SK-N-SH (cell line): ENCODE data around the gene PLCB3. TPM values are rescaled to one million over a fixed set of nuclear protein-coding genes. Genes with fewer than 3 reads are reported as not detected.

Experiments
- CTCF ChIA-PET: fragments of 300-600, 350-600 bp; formaldehyde crosslinking; extraction: SDS; loops from one replicate; lab custom pipeline; 2021; lab: Yijun Ruan, JAX
- POLR2A ChIA-PET: fragments of 350-600 bp; sonication (Branson Sonifier 250); formaldehyde crosslinking; extraction: SDS; loops from one replicate; lab custom pipeline; 2020; ENCODE audit warnings: antibody characterized with exemption, inconsistent platforms; lab: Yijun Ruan, JAX
- DNase-seq: peaks from one replicate; pipeline ENCODE4 v3.0.0; 2012
- H2AFZ ChIP-seq: fragments of 200-600 bp; sonication (generic); 2 replicates; pipeline ENCODE4 v1.8.1; 2016; ENCODE audit warnings: antibody characterized with exemption, mild to moderate bottlenecking, low read depth
- H3F3A ChIP-seq: fragments of 200-600 bp; sonication (generic); replicated peaks from 2 replicates; pipeline ENCODE3; 2016; ENCODE audit warnings: antibody characterized with exemption, mild to moderate bottlenecking; ENCODE audit not compliant: insufficient read depth
- H3K27ac ChIP-seq, 2 experiments: fragments of 200-500 bp in 1 of 2; fragments of 200-600 bp in 1 of 2; sonication (Bioruptor generic) in 1 of 2; sonication (generic), shearing (Covaris generic) in 1 of 2; 2 replicates each; pipeline versions ENCODE4 v1.5.1 to v1.6.1; 2014 to 2016; ENCODE audit warnings: low read depth in 2 of 2, inconsistent platforms in 1 of 2, low read length in 1 of 2, mild to moderate bottlenecking in 1 of 2, mixed read lengths in 1 of 2
- H3K27me3 ChIP-seq: fragments of 200-600 bp; sonication (generic), shearing (Covaris generic); 2 replicates; pipeline ENCODE4 v1.6.1; 2016; ENCODE audit warnings: mixed run types; ENCODE audit not compliant: insufficient read depth
- H3K36me3 ChIP-seq, 2 experiments: fragments of 200-500 bp in 1 of 2; fragments of 200-600 bp in 1 of 2; sonication (Bioruptor generic) in 1 of 2; sonication (generic) in 1 of 2; replicated peaks in 1 of 2; 2 replicates each; pipeline versions ENCODE3 to v1.5.1; 2014 to 2016; ENCODE audit warnings: low read length in 1 of 2, mild to moderate bottlenecking in 1 of 2; ENCODE audit not compliant: insufficient read depth in 2 of 2, control insufficient read depth in 1 of 2
- H3K4me1 ChIP-seq, 2 experiments: fragments of 200-500 bp in 1 of 2; fragments of 200-600 bp in 1 of 2; sonication (Bioruptor generic) in 1 of 2; sonication (generic), shearing (Covaris generic) in 1 of 2; 2 replicates each; pipeline versions ENCODE4 v1.5.1 to v1.6.1; 2014 to 2016; ENCODE audit warnings: low read depth in 1 of 2, low read length in 1 of 2, mixed run types in 1 of 2; ENCODE audit not compliant: insufficient read depth in 2 of 2, control insufficient read depth in 1 of 2
- H3K4me2 ChIP-seq: fragments of 200-600 bp; sonication (generic), shearing (Covaris generic); 2 replicates; pipeline ENCODE4 v1.6.1; 2017; ENCODE audit warnings: mixed run types
- H3K4me3 ChIP-seq, 2 experiments: fragments of 200-500 bp in 1 of 2; fragments of 200-600 bp in 1 of 2; sonication (Bioruptor generic) in 1 of 2; sonication (generic), shearing (Covaris generic) in 1 of 2; 2 replicates each; pipeline versions ENCODE4 v1.5.1 to v1.8.1; 2014 to 2016; ENCODE audit warnings: low read depth in 2 of 2, inconsistent platforms in 1 of 2, low read length in 1 of 2, mild to moderate bottlenecking in 1 of 2, mixed read lengths in 1 of 2, moderate library complexity in 1 of 2
- H3K79me2 ChIP-seq: fragments of 200-600 bp; sonication (generic); 2 replicates; pipeline ENCODE4 v1.8.1; 2017; ENCODE audit warnings: mild to moderate bottlenecking; ENCODE audit not compliant: insufficient read depth
- H3K9ac ChIP-seq: fragments of 200-600 bp; sonication (generic); 2 replicates; pipeline ENCODE4 v1.6.1; 2017; ENCODE audit warnings: mixed run types
- H3K9me2 ChIP-seq: fragments of 200-600 bp; sonication (generic); 2 replicates; pipeline ENCODE4 v1.6.1; 2017; ENCODE audit warnings: mixed run types
- H3K9me3 ChIP-seq: fragments of 200-600 bp; sonication (generic); 2 replicates; pipeline ENCODE4 v1.6.1; 2017; ENCODE audit warnings: mixed run types, mild to moderate bottlenecking, moderate library complexity
- H4K20me1 ChIP-seq: fragments of 200-600 bp; sonication (generic); 2 replicates; pipeline ENCODE4 v1.6.1; 2017; ENCODE audit warnings: mild to moderate bottlenecking, mixed run types; ENCODE audit not compliant: insufficient read depth
- ELF1 ChIP-seq: IDR thresholded peaks from 2 replicates; pipeline ENCODE4 v1.4.0; 2012
- EZH2phosphoT487 ChIP-seq: fragments of 200-600 bp; sonication (generic); IDR thresholded peaks from 2 replicates; pipeline ENCODE4 v1.6.1; 2017; ENCODE audit warnings: low read depth, mixed run types, mild to moderate bottlenecking, antibody characterized with exemption, moderate library complexity, borderline replicate concordance
- FOSL2 ChIP-seq: IDR thresholded peaks from 2 replicates; pipeline ENCODE4 v1.4.0; 2012; ENCODE audit warnings: low read depth, mild to moderate bottlenecking, moderate library complexity, borderline replicate concordance
- GABPA ChIP-seq: IDR thresholded peaks from 2 replicates; pipeline ENCODE4 v1.4.0; 2012; ENCODE audit warnings: low read depth, mild to moderate bottlenecking
- MEF2A ChIP-seq: IDR thresholded peaks from 2 replicates; pipeline ENCODE4 v1.4.0; 2012; ENCODE audit warnings: low read depth, borderline replicate concordance
- NFIC ChIP-seq: IDR thresholded peaks from 2 replicates; pipeline ENCODE4 v1.4.0; 2012; ENCODE audit warnings: borderline replicate concordance
- PBX3 ChIP-seq: IDR thresholded peaks from 2 replicates; pipeline ENCODE4; 2012
- REST ChIP-seq: IDR thresholded peaks from 2 replicates; pipeline ENCODE4 v1.6.1; 2012; ENCODE audit warnings: mild to moderate bottlenecking, low read depth, low read length, moderate library complexity
- SIN3A ChIP-seq: IDR thresholded peaks from 2 replicates; pipeline ENCODE4 v1.6.1; 2012; ENCODE audit warnings: low read depth, mild to moderate bottlenecking, low read length, moderate library complexity, borderline replicate concordance
- SMC3 ChIP-seq: IDR thresholded peaks from 2 replicates; pipeline ENCODE4 v1.6.1; 2012; ENCODE audit warnings: low read depth, low read length, improper control_type of control experiment
- TCF12 ChIP-seq: IDR thresholded peaks from 2 replicates; pipeline ENCODE4 v1.4.0; 2012
- WGBS: methylation state at CpG from one replicate; pipeline ENCODE4 v1.1.6; 2017; ENCODE audit warnings: low lambda C conversion rate; 5-methylcytosine and 5-hydroxymethylcytosine counted together
- polyA plus RNA-seq, 3 experiments: library from polyadenylated mRNA; depleted of rRNA; stranded (reverse); fragments of >200 nt; gene quantifications; 2 replicates each; pipeline ENCODE4 v1.2.3, GENCODE V29; 2012

PLCB3 gene
- polyA plus RNA-seq, 1 of the 3 experiments (the other 2 are of a cell fraction), result 30.4 TPM

- WGBS, result 74% methylated on average over 16 of the region's 60 CpGs
- no peaks in the 10 kb centered on the region for H3K9me3 ChIP-seq
- no peaks in the 10 kb centered on the region for H4K20me1 ChIP-seq
- no peak overlapping the region for H2AFZ ChIP-seq
- no peaks in the 10 kb centered on the region for H3K9me2 ChIP-seq
- no peak overlapping the region for H3K4me3 ChIP-seq
- no peak overlapping the region for H3K27ac ChIP-seq
- no peaks in the 10 kb centered on the region for H3K36me3 ChIP-seq
- DNase-seq, result no peak
- POLR2A ChIA-PET, result no interaction called here
- peaks cover 5 to 6% of the 10 kb centered on the region in 2 experiments; a peak in 2 of 4 replicates for H3K4me1 ChIP-seq
- no peaks in the 10 kb centered on the region for H3K79me2 ChIP-seq
- no peak overlapping the region for H3K9ac ChIP-seq
- CTCF ChIA-PET, result interaction anchor here (1.4 kb wide), 1 partner anchor 28 kb away, joined by 6 read pairs; no protein-coding TSS in a partner anchor
- TF ChIP-seq FOSL2 (no peak), TCF12 (no peak), SIN3A (no peak), PBX3 (no peak), NFIC (no peak), REST (no peak), EZH2phosphoT487 (no peak), GABPA (no peak), ELF1 (no peak), SMC3 (no peak), MEF2A (no peak)
- H3K27me3 ChIP-seq, result peaks cover 5% of the 10 kb centered on the region; the same call in 1 of the 2 replicates
- H3K4me2 ChIP-seq, result no peak overlapping the region
- peaks cover 7% of the 10 kb centered on the region for H3F3A ChIP-seq
These were observed 47.9 kb downstream of the PLCB3 start for GRCh38 chr11:64298966-64299846.
